ENCODE measurements around the gene OR1C1. TPM values are rescaled to one million over a fixed set of nuclear protein-coding genes. Genes with fewer than 3 reads are reported as not detected.

OR1C1 gene
- polyA plus RNA-seq, 1 donor (not counting 4 experiments of a cell fraction or from before 2014, with no cell fraction given): not detected

DNA sequence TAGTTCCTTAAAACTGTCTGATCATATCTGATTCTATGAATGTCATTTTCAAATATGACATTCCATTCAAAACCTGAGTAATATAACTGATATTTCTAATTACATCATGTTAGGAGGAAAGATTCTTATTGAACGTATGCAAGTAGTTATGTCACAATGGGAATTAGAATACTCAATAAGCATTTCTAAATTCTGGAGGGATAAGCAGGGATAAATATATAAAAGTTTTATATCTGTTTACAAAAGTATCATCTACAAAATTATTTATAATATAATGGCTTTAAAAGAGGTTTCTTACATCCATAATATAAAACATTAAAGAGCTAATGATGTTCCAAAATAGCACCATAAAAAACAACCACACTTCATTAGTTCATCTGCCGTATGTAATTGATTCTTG, 12.3 kb downstream of the OR1C1 start, which contains the start of gene OR14A2:
Gene OR14A2 (minus strand): TSS at position 101 of the 400 bp plus-strand sequence.
- Histone ChIP-seq H3K27ac (ENCODE audit: control insufficient read depth, insufficient read depth, low read length) (no peak within 1 kb of the TSS), H2AFZ (ENCODE audit: control insufficient read depth, low read length) (no peak within 1 kb of the TSS), H3K9me3 (ENCODE audit: control insufficient read depth, low read depth, low read length) (peaks cover 2% of the 10 kb centered on the region), H3K4me2 (ENCODE audit: control insufficient read depth, extremely low read depth, insufficient read depth, low read depth, low read length) (no peak within 1 kb of the TSS), H3K79me2 (ENCODE audit: control insufficient read depth, insufficient read depth, low read length) (no peaks in the 10 kb centered on the region), H3K9ac (ENCODE audit: control insufficient read depth, extremely low read depth, insufficient read depth, low read length) (no peak within 1 kb of the TSS), H3K4me1 (ENCODE audit: control insufficient read depth, extremely low read depth, insufficient read depth, low read length) (no peaks in the 10 kb centered on the region), H3K9me1 (ENCODE audit: control insufficient read depth, extremely low read depth, insufficient read depth, low read length) (no peaks in the 10 kb centered on the region), H4K20me1 (ENCODE audit: control insufficient read depth, extremely low read depth, insufficient read depth, low read length) (no peaks in the 10 kb centered on the region), H3K27me3 (ENCODE audit: control insufficient read depth, extremely low read depth, insufficient read depth, low read length) (no peaks in the 10 kb centered on the region), H3K4me3 (ENCODE audit: control insufficient read depth in 2 of 3, extremely low read depth in 1 of 3, insufficient read depth in 2 of 3, low read depth in 1 of 3, low read length in 3 of 3) (no peak within 1 kb of the TSS), H3K36me3 (ENCODE audit: control insufficient read depth in 2 of 2, extremely low read depth in 1 of 2, insufficient read depth in 2 of 2, low read length in 2 of 2) (no peaks in the 10 kb centered on the region)
- TF ChIP-seq CTCF (optimal IDR thresholded peaks at IDR 0.05 in 1 of 3, IDR thresholded peaks at IDR 0.05 in 1 of 3, conservative IDR thresholded peaks at IDR 0.05 in 1 of 3; ENCODE audit: extremely low read depth in 1 of 3, insufficient read depth in 2 of 3, low read length in 3 of 3) (no peak), EZH2 (IDR thresholded peaks at IDR 0.05; ENCODE audit: low read length) (no peak)
- FAIRE-seq (no peak), DNase-seq (ENCODE audit: low read depth, low spot score) (no peak)
- dilution Hi-C loops (cut with MboI; ENCODE audit: extremely low pct_ligation_motif_present, low sequenced_read_pairs): no loop called here

- H2AFZ ChIP-seq (ENCODE audit: control insufficient read depth, low read length): no peak overlapping the region
- dilution Hi-C loops (cut with MboI; ENCODE audit: extremely low pct_ligation_motif_present, low sequenced_read_pairs): no loop called here
- DNase-seq (ENCODE audit: low read depth, low spot score): no peak
- H3K27me3 ChIP-seq (ENCODE audit: control insufficient read depth, extremely low read depth, insufficient read depth, low read length): no peaks in the 10 kb centered on the region
- H3K9me3 ChIP-seq (ENCODE audit: control insufficient read depth, low read depth, low read length): peaks cover 2% of the 10 kb centered on the region
- no peaks in the 10 kb centered on the region for H3K36me3 ChIP-seq (ENCODE audit: control insufficient read depth in 2 of 2, extremely low read depth in 1 of 2, insufficient read depth in 2 of 2, low read length in 2 of 2)
- no peaks in the 10 kb centered on the region for H3K9me1 ChIP-seq (ENCODE audit: control insufficient read depth, extremely low read depth, insufficient read depth, low read length)
- H3K9ac ChIP-seq (ENCODE audit: control insufficient read depth, extremely low read depth, insufficient read depth, low read length): no peak overlapping the region
- H3K27ac ChIP-seq (ENCODE audit: control insufficient read depth, insufficient read depth, low read length): no peak overlapping the region
- TF ChIP-seq EZH2 (IDR thresholded peaks at IDR 0.05; ENCODE audit: low read length) (no peak), CTCF (optimal IDR thresholded peaks at IDR 0.05 in 1 of 3, IDR thresholded peaks at IDR 0.05 in 1 of 3, conservative IDR thresholded peaks at IDR 0.05 in 1 of 3; ENCODE audit: extremely low read depth in 1 of 3, insufficient read depth in 2 of 3, low read length in 3 of 3) (no peak)
- no peaks in the 10 kb centered on the region for H3K4me1 ChIP-seq (ENCODE audit: control insufficient read depth, extremely low read depth, insufficient read depth, low read length)
- no peak overlapping the region for H3K4me2 ChIP-seq (ENCODE audit: control insufficient read depth, extremely low read depth, insufficient read depth, low read depth, low read length)
- no peak for FAIRE-seq
- H3K4me3 ChIP-seq (ENCODE audit: control insufficient read depth in 2 of 3, extremely low read depth in 1 of 3, insufficient read depth in 2 of 3, low read depth in 1 of 3, low read length in 3 of 3): no peak overlapping the region
- no peaks in the 10 kb centered on the region for H3K79me2 ChIP-seq (ENCODE audit: control insufficient read depth, insufficient read depth, low read length)
- H4K20me1 ChIP-seq (ENCODE audit: control insufficient read depth, extremely low read depth, insufficient read depth, low read length): no peaks in the 10 kb centered on the region
Observed at GRCh38 chr1:247747616-247748015, 12.7 kb downstream of the OR1C1 start.

Measured in keratinocyte (primary cell).